Neuronal stem cell (in vitro differentiated cells): ENCODE results near the gene WWTR1.

Experiments
- DNase-seq: peaks from one replicate; pipeline ENCODE4 v3.0.0-alpha.2; 2013; ENCODE audit warnings: low spot score
- H2AFZ ChIP-seq: one replicate; pipeline ENCODE4 v1.6.1; 2013; ENCODE audit warnings: mild to moderate bottlenecking, low read length, inconsistent platforms
- H2AK5ac ChIP-seq: 2 replicates; pipeline ENCODE4 v1.6.1; 2013; ENCODE audit warnings: low read depth, mild to moderate bottlenecking, inconsistent platforms, low read length, moderate library complexity, mixed read lengths
- H2BK120ac ChIP-seq: 2 replicates; pipeline ENCODE4 v1.6.1; 2013; ENCODE audit warnings: low read depth, mild to moderate bottlenecking, inconsistent platforms, low read length, moderate library complexity, mixed read lengths
- H2BK12ac ChIP-seq: one replicate; pipeline ENCODE4 v1.6.1; 2013; ENCODE audit warnings: low read length, inconsistent platforms
- H2BK15ac ChIP-seq: 2 replicates; pipeline ENCODE4 v1.6.1; 2013; ENCODE audit warnings: mild to moderate bottlenecking, low read length, inconsistent platforms, mixed read lengths
- H2BK5ac ChIP-seq: one replicate; pipeline ENCODE4 v1.6.1; 2013; ENCODE audit warnings: inconsistent platforms, mild to moderate bottlenecking, low read length, moderate library complexity
- H3K14ac ChIP-seq: one replicate; pipeline ENCODE4 v1.6.1; 2013; ENCODE audit warnings: low read length, inconsistent platforms
- H3K18ac ChIP-seq: 2 replicates; pipeline ENCODE4 v1.6.1; 2013; ENCODE audit warnings: low read length, inconsistent platforms
- H3K23ac ChIP-seq: 2 replicates; pipeline ENCODE4 v1.6.1; 2013; ENCODE audit warnings: low read depth, mild to moderate bottlenecking, mixed read lengths, low read length, inconsistent platforms; ENCODE audit not compliant: poor library complexity
- H3K27ac ChIP-seq: replicated peaks from 3 replicates; pipeline ENCODE4 v1.5.1; 2013; ENCODE audit warnings: low read length, inconsistent platforms
- H3K27me3 ChIP-seq, 3 experiments: 2 replicates each; pipeline ENCODE4 v1.6.1; 2013; ENCODE audit warnings: low read length in 3 of 3, mild to moderate bottlenecking in 2 of 3, inconsistent platforms in 1 of 3, low read depth in 1 of 3, mixed read lengths in 1 of 3, moderate library complexity in 1 of 3; ENCODE audit not compliant: control insufficient read depth in 3 of 3, insufficient read depth in 3 of 3
- H3K36me3 ChIP-seq, 2 donors: replicated peaks in 1 of 2; 2 replicates each; pipeline ENCODE4 v1.6.1; 2013; ENCODE audit warnings: low read length in 2 of 2; ENCODE audit not compliant: control insufficient read depth in 2 of 2, insufficient read depth in 2 of 2
- H3K4ac ChIP-seq: 2 replicates; pipeline ENCODE4 v1.6.1; 2013; ENCODE audit warnings: inconsistent platforms, mild to moderate bottlenecking, low read length, moderate library complexity
- H3K4me1 ChIP-seq, 2 donors: 1 replicate in 1 of 2; 2 replicates in 1 of 2; pipeline ENCODE4 v1.6.1; 2013; ENCODE audit warnings: low read length in 2 of 2, low read depth in 1 of 2; ENCODE audit not compliant: control insufficient read depth in 2 of 2, insufficient read depth in 1 of 2
- H3K4me2 ChIP-seq: one replicate; pipeline ENCODE4 v1.6.1; 2013; ENCODE audit warnings: mild to moderate bottlenecking, low read length, inconsistent platforms; ENCODE audit not compliant: insufficient read depth, poor library complexity, severe bottlenecking
- H3K4me3 ChIP-seq, 2 donors: 2 replicates each; pipeline ENCODE4 v1.5.1; 2013; ENCODE audit warnings: low read length in 2 of 2, mild to moderate bottlenecking in 2 of 2, inconsistent platforms in 1 of 2, moderate library complexity in 1 of 2
- H3K79me1 ChIP-seq: one replicate; pipeline ENCODE4 v1.6.1; 2013; ENCODE audit warnings: low read depth, mild to moderate bottlenecking, inconsistent platforms, low read length, moderate library complexity
- H3K9ac ChIP-seq: one replicate; pipeline ENCODE4 v1.6.1; 2013; ENCODE audit warnings: mild to moderate bottlenecking, low read depth, low read length, inconsistent platforms; ENCODE audit not compliant: poor library complexity
- H3K9me3 ChIP-seq, 2 donors: replicated peaks in 1 of 2; 2 replicates each; pipeline versions ENCODE3 to v1.6.1; 2013; ENCODE audit warnings: low read length in 2 of 2, mild to moderate bottlenecking in 2 of 2, inconsistent platforms in 1 of 2, low read depth in 1 of 2, mixed read lengths in 1 of 2, moderate library complexity in 1 of 2; ENCODE audit not compliant: control insufficient read depth in 2 of 2, insufficient read depth in 1 of 2
- H4K8ac ChIP-seq: one replicate; pipeline ENCODE4 v1.6.1; 2013; ENCODE audit warnings: low read depth, mild to moderate bottlenecking, inconsistent platforms, low read length, moderate library complexity
- H4K91ac ChIP-seq: one replicate; pipeline ENCODE4 v1.6.1; 2013; ENCODE audit warnings: low read length, low read depth, mild to moderate bottlenecking, inconsistent platforms; ENCODE audit not compliant: poor library complexity
- WGBS, 2 donors: extraction: QIAGEN DNeasy Blood & Tissue Kit; methylation state at CpG; one replicate each; pipeline ENCODE4 v1.1.7; 2013; ENCODE audit warnings: missing lambda C conversion rate in 2 of 2, mixed read lengths in 1 of 2; ENCODE audit not compliant: insufficient read length in 2 of 2, insufficient replicate concordance in 1 of 2; ENCODE audit errors: extremely low coverage in 2 of 2; 5-methylcytosine and 5-hydroxymethylcytosine counted together

WWTR1 gene

DNA sequence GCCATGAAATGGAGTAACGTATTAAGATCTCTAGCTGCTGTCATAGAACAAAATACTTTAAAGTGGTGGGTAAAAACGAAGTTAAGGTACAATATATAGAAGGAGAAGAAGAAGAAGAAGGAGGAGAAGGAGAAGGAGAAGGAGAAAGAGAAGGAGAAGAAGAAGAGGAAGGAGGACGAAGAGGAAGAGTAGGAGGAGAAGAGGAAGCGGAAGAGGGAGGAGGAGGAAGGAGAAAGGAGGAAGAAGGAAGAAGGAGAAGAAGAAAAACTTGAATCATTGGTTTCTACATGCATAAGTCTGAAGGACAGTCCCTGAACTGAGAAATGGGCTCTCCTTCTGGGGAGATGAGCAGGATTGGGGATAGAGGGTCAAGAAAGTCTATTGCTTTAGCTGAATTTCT, 22.4 kb downstream of the WWTR1 start:
- peaks cover 2 to 4% of the 10 kb centered on the region in 2 donors for H3K4me1 ChIP-seq
- H4K8ac ChIP-seq, result no peak overlapping the region
- H3K27me3 ChIP-seq, result no peaks in the 10 kb centered on the region
- no peak overlapping the region for H2BK5ac ChIP-seq
- H2BK120ac ChIP-seq, result no peak overlapping the region
- H3K9me3 ChIP-seq, result peaks cover 3 to 6% of the 10 kb centered on the region in 2 donors
- H3K4me3 ChIP-seq, result no peak overlapping the region
- H3K18ac ChIP-seq, result no peak overlapping the region
- H2AK5ac ChIP-seq, result no peak overlapping the region
- no peak overlapping the region for H2BK15ac ChIP-seq
- H3K9ac ChIP-seq, result no peak overlapping the region
- H3K4me2 ChIP-seq, result no peak overlapping the region
- no peak overlapping the region for H3K23ac ChIP-seq
- H3K4ac ChIP-seq, result no peak overlapping the region
- H4K91ac ChIP-seq, result no peak overlapping the region
- H3K27ac ChIP-seq, result no peak overlapping the region
- peaks cover 0 to 13% of the 10 kb centered on the region in 2 donors for H3K36me3 ChIP-seq
- no peak for DNase-seq
- H2BK12ac ChIP-seq, result no peak overlapping the region
- no peak overlapping the region for H3K14ac ChIP-seq
- no peak overlapping the region for H2AFZ ChIP-seq
- WGBS, 2 donors, result 100% methylated on average over 1 to 3 of the region's 4 CpGs
- H3K79me1 ChIP-seq, result no peaks in the 10 kb centered on the region

DNA sequence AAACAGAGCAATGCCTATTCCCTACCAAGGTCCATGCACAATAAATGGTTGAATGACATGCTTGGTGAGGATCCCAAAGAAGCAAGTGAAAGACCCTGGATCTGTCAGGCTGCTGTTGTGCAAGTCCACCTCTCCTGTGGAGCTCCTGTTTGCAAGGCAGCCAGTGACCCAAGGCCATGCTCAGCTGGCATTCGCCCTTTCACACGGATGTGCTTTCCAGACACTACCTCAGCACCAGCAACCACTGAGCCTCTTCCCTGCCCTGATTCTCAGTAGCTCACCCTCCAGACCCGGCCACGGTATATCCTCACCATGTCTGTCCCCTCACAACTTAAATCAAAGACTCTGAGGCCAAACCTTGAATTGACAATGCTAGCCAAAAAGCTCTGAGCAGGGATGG, 23.3 kb downstream of the WWTR1 start:
- Histone ChIP-seq H3K27me3 (no peaks in the 10 kb centered on the region), H3K4me1 (peaks cover 2 to 5% of the 10 kb centered on the region in 2 donors), H2BK120ac (no peak overlapping the region), H3K18ac (peak overlapping the region; percentile 39), H2BK5ac (no peak overlapping the region), H3K36me3 (peaks cover 0 to 14% of the 10 kb centered on the region in 2 donors), H4K91ac (no peak overlapping the region), H2AK5ac (no peak overlapping the region), H3K9me3 (peaks cover 3 to 7% of the 10 kb centered on the region in 2 donors), H3K27ac (no peak overlapping the region), H2BK15ac (no peak overlapping the region), H3K4me2 (no peak overlapping the region), H3K4me3 (no peak overlapping the region), H2AFZ (no peak overlapping the region), H2BK12ac (no peak overlapping the region), H3K23ac (no peak overlapping the region), H3K14ac (no peak overlapping the region), H3K9ac (no peak overlapping the region), H3K4ac (no peak overlapping the region), H3K79me1 (no peaks in the 10 kb centered on the region), H4K8ac (no peak overlapping the region)
- WGBS, 2 donors, result no CpG with 5 or more reads among the region's 4 CpGs
- DNase-seq, result no peak

DNA sequence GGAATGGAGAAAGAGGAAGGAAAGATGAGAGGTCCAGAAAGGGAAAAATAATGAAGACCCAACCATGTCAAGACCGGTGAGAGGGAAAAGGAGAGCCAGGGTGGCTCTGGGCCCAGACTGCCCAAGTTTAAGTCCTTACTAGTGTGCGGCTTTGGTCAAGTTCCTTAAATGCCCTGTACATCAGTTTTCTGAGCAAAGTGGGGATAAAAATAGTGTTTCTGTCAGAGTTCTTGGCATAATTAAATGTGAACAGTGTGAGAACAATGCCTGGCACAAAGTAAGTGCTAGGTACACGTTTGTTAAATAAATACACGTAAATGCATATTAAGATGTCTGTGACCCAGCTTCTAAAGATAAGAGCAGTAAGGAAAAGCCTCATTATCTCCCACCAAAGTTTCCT, 23.8 kb downstream of the WWTR1 start:
- H3K79me1 ChIP-seq, result no peaks in the 10 kb centered on the region
- H3K18ac ChIP-seq, result no peak overlapping the region
- no peak overlapping the region for H2BK15ac ChIP-seq
- no peak overlapping the region for H4K91ac ChIP-seq
- H3K9me3 ChIP-seq, result peaks cover 3 to 7% of the 10 kb centered on the region in 2 donors
- H2AFZ ChIP-seq, result no peak overlapping the region
- H3K27me3 ChIP-seq, result no peaks in the 10 kb centered on the region
- H3K9ac ChIP-seq, result no peak overlapping the region
- H2BK12ac ChIP-seq, result no peak overlapping the region
- H4K8ac ChIP-seq, result no peak overlapping the region
- WGBS, 2 donors, result no CpG with 5 or more reads among the region's 4 CpGs
- H3K4me3 ChIP-seq, result no peak overlapping the region
- H3K14ac ChIP-seq, result no peak overlapping the region
- H3K27ac ChIP-seq, result no peak overlapping the region
- H3K23ac ChIP-seq, result no peak overlapping the region
- H3K36me3 ChIP-seq, result peaks cover 0 to 14% of the 10 kb centered on the region in 2 donors
- H3K4me2 ChIP-seq, result no peak overlapping the region
- H2BK120ac ChIP-seq, result no peak overlapping the region
- no peak overlapping the region for H3K4ac ChIP-seq
- no peak overlapping the region for H2BK5ac ChIP-seq
- DNase-seq, result no peak
- peaks cover 2 to 5% of the 10 kb centered on the region in 2 donors for H3K4me1 ChIP-seq
- no peak overlapping the region for H2AK5ac ChIP-seq

DNA sequence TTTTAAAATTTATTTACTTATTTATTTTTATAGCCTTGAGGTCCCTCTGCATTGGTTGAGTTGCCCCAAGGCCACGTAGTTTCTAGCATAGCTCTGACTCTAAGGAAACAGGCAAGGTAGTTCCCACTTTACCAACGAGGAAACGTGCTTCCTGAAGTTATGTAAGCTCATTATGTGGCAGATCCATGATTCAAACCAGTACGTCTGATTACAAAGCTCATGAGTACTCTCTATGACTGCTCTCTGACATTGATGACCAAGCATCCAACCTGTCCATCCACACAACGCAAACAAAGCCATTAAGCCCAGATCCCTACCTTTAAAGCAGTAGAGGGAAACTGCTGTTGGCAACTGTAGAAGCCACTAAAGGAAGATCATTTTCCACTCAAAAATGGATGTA, 25.6 kb downstream of the WWTR1 start:
- Histone ChIP-seq H3K27me3 (no peaks in the 10 kb centered on the region), H3K4ac (no peak overlapping the region), H3K27ac (no peak overlapping the region), H2AK5ac (no peak overlapping the region), H2BK5ac (no peak overlapping the region), H3K23ac (no peak overlapping the region), H3K4me1 (peaks cover 2 to 4% of the 10 kb centered on the region in 2 donors), H2BK12ac (no peak overlapping the region), H4K8ac (no peak overlapping the region), H3K36me3 (peaks cover 0 to 14% of the 10 kb centered on the region in 2 donors), H2BK120ac (no peak overlapping the region), H3K14ac (no peak overlapping the region), H3K9ac (no peak overlapping the region), H2AFZ (no peak overlapping the region), H4K91ac (no peak overlapping the region), H2BK15ac (no peak overlapping the region), H3K4me2 (no peak overlapping the region), H3K9me3 (peaks cover 3 to 11% of the 10 kb centered on the region in 2 donors), H3K79me1 (no peaks in the 10 kb centered on the region), H3K18ac (no peak overlapping the region), H3K4me3 (no peak overlapping the region)
- no peak for DNase-seq
- no CpG with 5 or more reads among the region's 5 CpGs for WGBS, 2 donors
